OCI-LY7 (cell line): ENCODE data around the gene SV2C. TPM values are rescaled to one million over a fixed set of nuclear protein-coding genes. Genes with fewer than 3 reads are reported as not detected.

Source experiments
- BruUV-seq: library from RNA; stranded (reverse); fragments of 400-500 nt; replicated peaks from 2 replicates; lab custom pipeline; 2021; lab: Mats Ljungman, UMichigan
- CTCF ChIA-PET: fragments of 300-600 bp; sonication (Branson Sonifier 250); formaldehyde crosslinking; loops from one replicate; lab custom pipeline; 2022; ENCODE audit warnings: antibody characterized with exemption; ENCODE audit not compliant: unreplicated experiment; lab: Charles Lee
- POLR2A ChIA-PET: fragments of 300-600 bp; sonication (Branson Sonifier 250); formaldehyde crosslinking; loops from one replicate; lab custom pipeline; 2022; ENCODE audit warnings: antibody characterized with exemption; lab: Charles Lee
- DNase-seq: peaks from one replicate; pipeline ENCODE4 v3.0.0-alpha.2; 2015; ENCODE audit warnings: low spot score
- H2AFZ ChIP-seq: fragments of 200-600 bp; sonication (generic), shearing (Covaris generic); 2 replicates; pipeline ENCODE4 v1.6.1; 2014; ENCODE audit warnings: mild to moderate bottlenecking, antibody characterized with exemption, low read length, moderate library complexity
- H3K27ac ChIP-seq: fragments of 200-600 bp; sonication (generic); 2 replicates; pipeline ENCODE4 v1.5.1; 2014; ENCODE audit warnings: mixed run types, low read depth, mild to moderate bottlenecking, moderate library complexity, low read length, inconsistent platforms; ENCODE audit not compliant: poor library complexity, severe bottlenecking
- H3K36me3 ChIP-seq: fragments of 200-600 bp; sonication (generic); 2 replicates; pipeline ENCODE4 v1.6.1; 2014; ENCODE audit warnings: mild to moderate bottlenecking, antibody characterized with exemption, low read length, moderate library complexity, mixed read lengths; ENCODE audit not compliant: insufficient read depth
- H3K4me1 ChIP-seq: fragments of 200-600 bp; sonication (generic); 2 replicates; pipeline ENCODE4 v1.5.1; 2014; ENCODE audit warnings: mild to moderate bottlenecking, low read length; ENCODE audit not compliant: insufficient read depth, poor library complexity, severe bottlenecking
- H3K4me2 ChIP-seq: fragments of 200-600 bp; sonication (generic); 2 replicates; pipeline ENCODE4 v1.6.1; 2014; ENCODE audit warnings: mild to moderate bottlenecking, low read length
- H3K4me3 ChIP-seq: fragments of 200-600 bp; sonication (generic); 2 replicates; pipeline ENCODE4 v1.5.1; 2014; ENCODE audit warnings: mild to moderate bottlenecking, low read depth, low read length; ENCODE audit not compliant: poor library complexity, severe bottlenecking
- H3K79me2 ChIP-seq: fragments of 200-600 bp; sonication (generic); 2 replicates; pipeline ENCODE4 v1.6.1; 2016; ENCODE audit warnings: low read depth, mild to moderate bottlenecking, low read length, moderate library complexity, mixed read lengths; ENCODE audit not compliant: insufficient read depth
- H3K9me2 ChIP-seq: fragments of 200-600 bp; sonication (generic); 2 replicates; pipeline ENCODE4 v1.6.1; 2016; ENCODE audit warnings: mild to moderate bottlenecking, low read length, mixed read lengths; ENCODE audit not compliant: insufficient read depth
- H3K9me3 ChIP-seq: fragments of 200-600 bp; sonication (generic); 2 replicates; pipeline ENCODE4 v1.6.1; 2014; ENCODE audit warnings: mild to moderate bottlenecking, mixed run types, low read length, mixed read lengths
- H4K20me1 ChIP-seq: fragments of 200-600 bp; sonication (generic); 2 replicates; pipeline ENCODE4 v1.6.1; 2014; ENCODE audit warnings: mild to moderate bottlenecking, antibody characterized with exemption, low read length, moderate library complexity, mixed read lengths; ENCODE audit not compliant: insufficient read depth
- EZH2phosphoT487 ChIP-seq: fragments of 200-600 bp; sonication (generic); IDR thresholded peaks from 2 replicates; pipeline ENCODE4 v1.6.1; 2018; ENCODE audit warnings: low read depth, borderline replicate concordance, mild to moderate bottlenecking, mixed run types, antibody characterized with exemption, low read length, moderate library complexity, mixed read lengths
- intact Hi-C: fragments of 100-400 bp; cut with micrococcal nuclease; formaldehyde crosslinking; loops from one replicate; pipeline ENCODE4 v1.10.0; 2022; ENCODE audit not compliant: unreplicated experiment
- total RNA-seq, 2 experiments: library from RNA; depleted of rRNA in 1 of 2; stranded (reverse); fragments of >200 nt in 1 of 2; shearing (Covaris generic) in 1 of 2; gene quantifications; 2 replicates each; pipeline ENCODE4 v1.2.3, GENCODE V29; 2014 to 2022
- TF ChIP-seq, protein P1 (sequence below): fragments of 200-600 bp; sonication (generic); conservative IDR thresholded peaks from 2 replicates; pipeline ENCODE4 v1.5.1; 2014; ENCODE audit warnings: mild to moderate bottlenecking, antibody characterized with exemption, low read length, moderate library complexity, mixed read lengths

The SV2C gene
- total RNA-seq, 2 experiments from 2014 or later, result not detected

DNA sequence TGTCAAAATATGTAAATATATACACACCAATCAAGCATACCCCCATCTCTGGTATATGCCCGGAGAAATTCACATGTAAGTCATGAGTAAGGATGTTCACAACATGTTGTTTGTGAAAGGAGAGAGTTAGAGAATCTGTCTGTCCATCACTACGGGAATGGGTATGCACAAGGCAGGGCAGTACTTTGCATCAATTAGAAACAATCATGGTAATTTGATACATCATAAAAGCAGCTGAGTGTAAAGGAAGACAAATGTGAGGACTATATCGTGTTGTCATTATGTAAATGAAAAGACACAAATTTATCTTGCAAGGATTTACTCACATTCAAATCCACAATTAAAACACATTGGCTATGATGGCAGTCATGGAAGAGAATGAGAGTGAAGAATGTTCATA, 146.7 kb downstream of the SV2C start:
- intact Hi-C loops, result no loop called here
- ChIA-PET CTCF (no interaction called here), POLR2A (no interaction called here)
- no peaks in the 10 kb centered on the region for H3K9me3 ChIP-seq
- no peaks in the 10 kb centered on the region for H3K9me2 ChIP-seq
- H3K27ac ChIP-seq, result no peak overlapping the region
- H3K4me3 ChIP-seq, result no peak overlapping the region
- no peak for DNase-seq
- no peak for TF ChIP-seq EZH2phosphoT487
- TF ChIP-seq, protein P1, sequence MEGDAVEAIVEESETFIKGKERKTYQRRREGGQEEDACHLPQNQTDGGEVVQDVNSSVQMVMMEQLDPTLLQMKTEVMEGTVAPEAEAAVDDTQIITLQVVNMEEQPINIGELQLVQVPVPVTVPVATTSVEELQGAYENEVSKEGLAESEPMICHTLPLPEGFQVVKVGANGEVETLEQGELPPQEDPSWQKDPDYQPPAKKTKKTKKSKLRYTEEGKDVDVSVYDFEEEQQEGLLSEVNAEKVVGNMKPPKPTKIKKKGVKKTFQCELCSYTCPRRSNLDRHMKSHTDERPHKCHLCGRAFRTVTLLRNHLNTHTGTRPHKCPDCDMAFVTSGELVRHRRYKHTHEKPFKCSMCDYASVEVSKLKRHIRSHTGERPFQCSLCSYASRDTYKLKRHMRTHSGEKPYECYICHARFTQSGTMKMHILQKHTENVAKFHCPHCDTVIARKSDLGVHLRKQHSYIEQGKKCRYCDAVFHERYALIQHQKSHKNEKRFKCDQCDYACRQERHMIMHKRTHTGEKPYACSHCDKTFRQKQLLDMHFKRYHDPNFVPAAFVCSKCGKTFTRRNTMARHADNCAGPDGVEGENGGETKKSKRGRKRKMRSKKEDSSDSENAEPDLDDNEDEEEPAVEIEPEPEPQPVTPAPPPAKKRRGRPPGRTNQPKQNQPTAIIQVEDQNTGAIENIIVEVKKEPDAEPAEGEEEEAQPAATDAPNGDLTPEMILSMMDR, result no peak
- H3K4me1 ChIP-seq, result no peaks in the 10 kb centered on the region
- H2AFZ ChIP-seq, result no peak overlapping the region
- no peak overlapping the region for H3K4me2 ChIP-seq
- BruUV-seq, result no TSS peak
- no peaks in the 10 kb centered on the region for H3K79me2 ChIP-seq
- H4K20me1 ChIP-seq, result no peaks in the 10 kb centered on the region
- no peaks in the 10 kb centered on the region for H3K36me3 ChIP-seq

DNA sequence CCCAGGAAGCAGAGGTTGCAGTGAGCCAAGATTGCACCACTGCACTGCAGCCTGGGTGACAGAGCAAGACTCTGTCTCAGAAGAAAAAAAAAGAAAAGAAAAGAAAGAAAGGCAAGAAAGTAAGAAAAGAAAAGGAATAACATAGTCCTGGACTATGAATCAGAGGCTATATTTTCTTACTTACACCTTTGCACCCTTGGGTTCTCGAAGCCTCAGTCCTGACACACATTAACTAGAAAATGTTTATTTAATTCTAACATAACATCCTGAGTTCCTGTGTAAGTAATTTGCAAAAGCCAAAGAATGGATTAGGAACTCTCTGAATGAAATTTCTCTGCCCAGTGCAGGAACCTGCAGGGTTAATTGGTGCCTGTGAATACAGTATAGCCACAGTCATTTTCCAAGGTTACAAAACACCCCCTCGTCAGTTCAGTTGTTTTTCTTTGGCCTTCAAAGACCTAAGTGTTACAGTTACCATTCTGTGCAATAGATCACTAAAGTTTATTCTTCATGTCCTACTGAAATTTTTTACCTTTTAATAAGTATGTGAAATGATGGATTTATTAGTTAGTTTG, 147.6 kb downstream of the SV2C start:
- TF ChIP-seq, protein P1, result no peak
- TF ChIP-seq EZH2phosphoT487, result no peak
- Histone ChIP-seq H4K20me1 (no peaks in the 10 kb centered on the region), H3K4me2 (no peak overlapping the region), H3K4me1 (no peaks in the 10 kb centered on the region), H3K9me3 (no peaks in the 10 kb centered on the region), H2AFZ (no peak overlapping the region), H3K79me2 (no peaks in the 10 kb centered on the region), H3K27ac (no peak overlapping the region), H3K9me2 (no peaks in the 10 kb centered on the region), H3K4me3 (no peak overlapping the region), H3K36me3 (no peaks in the 10 kb centered on the region)
- intact Hi-C loops, result no loop called here
- DNase-seq, result no peak
- BruUV-seq, result no TSS peak
- CTCF ChIA-PET, result no interaction called here
- POLR2A ChIA-PET, result no interaction called here

DNA sequence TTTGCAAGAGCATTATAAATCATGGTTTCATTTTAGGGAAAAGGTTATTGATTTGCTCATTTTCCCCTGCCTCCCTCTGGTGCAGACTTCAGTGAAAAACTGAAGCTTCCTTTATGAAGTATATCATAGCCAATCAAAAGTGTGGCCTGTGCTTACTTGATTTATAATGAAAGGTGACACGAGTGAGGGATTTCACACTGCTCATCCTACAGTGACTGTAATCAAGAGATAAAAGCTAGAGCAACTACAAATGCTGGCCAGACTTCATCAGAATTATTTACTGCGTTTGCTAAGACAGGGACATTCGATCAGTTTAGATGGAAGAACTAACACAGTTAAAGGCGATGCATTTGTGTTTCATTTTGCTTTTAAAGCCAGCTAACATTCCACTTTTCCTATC, 151.5 kb downstream of the SV2C start:
- Histone ChIP-seq H3K27ac (no peak overlapping the region), H3K4me3 (no peak overlapping the region), H3K4me2 (no peak overlapping the region), H3K9me3 (no peaks in the 10 kb centered on the region), H3K9me2 (no peaks in the 10 kb centered on the region), H3K79me2 (no peaks in the 10 kb centered on the region), H4K20me1 (no peaks in the 10 kb centered on the region), H3K4me1 (no peaks in the 10 kb centered on the region), H2AFZ (no peak overlapping the region), H3K36me3 (no peaks in the 10 kb centered on the region)
- ChIA-PET POLR2A (interaction anchor here (0.6 to 0.7 kb wide), 4 partner anchors 17 to 213 kb away, joined by 3 to 4 read pairs (median 4); no protein-coding TSS in a partner anchor), CTCF (no interaction called here)
- no peak for DNase-seq
- BruUV-seq, result no TSS peak
- intact Hi-C loops, result no loop called here
- no peak for TF ChIP-seq EZH2phosphoT487
- TF ChIP-seq, protein P1, result no peak
